Pancreas (tissue), 10 donors: Measurements from ENCODE around the gene RAB36. TPM values are rescaled to one million over a fixed set of nuclear protein-coding genes. Genes with fewer than 3 reads are reported as not detected.
A peak's percentile ranks its signal among the peaks of the same experiment; 100 is the strongest.

Experiments
- ATAC-seq, 4 donors: fragments of 200-7000 bp; cut with Tn5 transposase; one replicate each; pipeline versions ENCODE4 v1.8.0 to v1.9.1; 2020; ENCODE audit warnings: mild to moderate bottlenecking in 4 of 4, moderate library complexity in 4 of 4
- DNase-seq, 6 donors: peaks; one replicate each; pipeline ENCODE4 v3.0.0-alpha.2; 2020
- FAIRE-seq: peaks from 2 replicates; lab custom pipeline; 2012; peaks lifted over from hg19 to GRCh38; lab: Jason Lieb, UNC
- H3K27ac ChIP-seq, 4 donors: fragments of 200-600 bp; sonication (generic); 1 replicate in 3 of 4; 2 replicates in 1 of 4; pipeline versions ENCODE4 v1.5.0 to v1.8.0; 2020
- H3K27me3 ChIP-seq, 4 donors: fragments of 200-600 bp; one replicate each; pipeline ENCODE4 v1.8.0; 2021
- H3K36me3 ChIP-seq, 3 donors: fragments of 200-600 bp; sonication (generic) in 1 of 3; one replicate each; pipeline versions ENCODE4 v1.5.0 to v1.8.0; 2020 to 2021
- H3K4me1 ChIP-seq, 3 donors: fragments of 200-600 bp; one replicate each; pipeline ENCODE4 v1.8.0; 2021
- H3K4me3 ChIP-seq, 4 donors: fragments of 200-600 bp; sonication (generic) in 2 of 4; one replicate each; pipeline versions ENCODE4 v1.5.0 to v1.8.0; 2020 to 2021
- H3K9me3 ChIP-seq, 4 donors: fragments of 200-600 bp; one replicate each; pipeline ENCODE4 v1.8.0; 2021
- CTCF ChIP-seq, 4 donors: fragments of 200-600 bp; sonication (generic) in 3 of 4; IDR thresholded peaks; one replicate each; pipeline versions ENCODE4 v1.5.0 to v1.8.0; 2021; ENCODE audit warnings: antibody characterized with exemption in 4 of 4
- WGBS, 2 donors: extraction: QIAGEN DNeasy Blood & Tissue Kit; methylation state at CpG; one replicate each; pipeline ENCODE4 v1.1.7; 2013; 5-methylcytosine and 5-hydroxymethylcytosine counted together
- intact Hi-C, 3 donors: fragments of 100-400 bp; cut with DNase I; formaldehyde crosslinking; loops; one replicate each; pipeline versions ENCODE4 v1.11.1 to v1.14.2; 2022
- polyA plus RNA-seq, 2 donors: library from polyadenylated mRNA; stranded (reverse); fragments of 200-250 nt; gene quantifications; one replicate each; pipeline ENCODE4 v1.2.3, GENCODE V29; 2013
- total RNA-seq, 6 donors: library from RNA; stranded (reverse); fragmentation: NEBNext Ultra II Directional in 4 of 6; extraction: Animal tissue kit (Norgen Biotek cat#: 25700) in 4 of 6; gene quantifications; one replicate each; pipeline versions ENCODE4 v1.2.1 to v1.2.4, GENCODE V29; 2021 to 2023
- donor health status: healthy with polysubstance abuse.
- donor health status: DM: no; HTN: no; CAD: no; lungs with moderate emphysema.
- donor health status: DM: no; HTN: no; CAD: no.
- donor health status: control.
- donor health status: control.
- donor health status: Bipolar disorder and iron deficiency.
- donor health status: DM: yes; HTN: yes; CAD: no.
- donor health status: DM: no; HTN: no; CAD: no.
- donor health status: DM: no; HTN: no; CAD: no.
- donor health status: DM: yes; HTN: yes; CAD: no.

The RAB36 gene
- total and polyA plus RNA-seq, 8 donors = 1.2 to 7.3 (median 3.1) TPM

- ATAC-seq = no peak
- Histone ChIP-seq H3K9me3 (no peaks in the 10 kb centered on the region), H3K27ac (peak overlapping the region; percentile 69 to 89 (median 78)), H3K4me3 (peak overlapping the region in 2 of 4 donors; percentile 30 to 36), H3K36me3 (no peaks in the 10 kb centered on the region), H3K4me1 (peaks cover under 1 to 15% (median 6%) of the 10 kb centered on the region in 3 donors), H3K27me3 (no peaks in the 10 kb centered on the region)
- intact Hi-C loops = no loop called here
- 61 to 76% methylated on average over 7 to 9 of the region's 9 CpGs for WGBS, 2 donors
- DNase-seq = peak in 1 of 6 donors; percentile 23
- no peak for TF ChIP-seq CTCF (IDR thresholded peaks at IDR 0.05)
- FAIRE-seq = no peak
These were observed 2.7 kb upstream of the RAB36 start for GRCh38 chr22:23142546-23143105.

- Histone ChIP-seq H3K36me3 (no peaks in the 10 kb centered on the region), H3K4me1 (peaks cover 4 to 20% (median 11%) of the 10 kb centered on the region in 3 donors), H3K27me3 (no peaks in the 10 kb centered on the region), H3K4me3 (no peak overlapping the region), H3K27ac (peak overlapping the region in 1 of 4 donors; percentile 69), H3K9me3 (no peaks in the 10 kb centered on the region)
- TF ChIP-seq CTCF (IDR thresholded peaks at IDR 0.05) = no peak
- WGBS, 2 donors = 96 to 100% methylated on average over 1 of the region's 1 CpG
- no peak for ATAC-seq
- FAIRE-seq = no peak
- intact Hi-C loops = no loop called here
- DNase-seq = no peak
These were observed 2.2 kb upstream of the RAB36 start for GRCh38 chr22:23143119-23143518.

- DNase-seq (no peak), FAIRE-seq (no peak), ATAC-seq (no peak)
- no peak for TF ChIP-seq CTCF (IDR thresholded peaks at IDR 0.05)
- H3K27ac ChIP-seq = peak overlapping the region in 3 of 4 donors; percentile 44 to 74 (median 55)
- 82 to 91% methylated on average over 4 of the region's 4 CpGs for WGBS, 2 donors
- intact Hi-C loops = no loop called here
- H3K27me3 ChIP-seq = no peaks in the 10 kb centered on the region
- no peaks in the 10 kb centered on the region for H3K9me3 ChIP-seq
- H3K4me1 ChIP-seq = peaks cover 4 to 23% (median 16%) of the 10 kb centered on the region in 3 donors
- H3K4me3 ChIP-seq = no peak overlapping the region
- no peaks in the 10 kb centered on the region for H3K36me3 ChIP-seq
These were observed 845 bp upstream of the RAB36 start for GRCh38 chr22:23144432-23144831.

- no peak for ATAC-seq
- Histone ChIP-seq H3K9me3 (no peaks in the 10 kb centered on the region), H3K4me1 (peaks cover 4 to 23% (median 16%) of the 10 kb centered on the region in 3 donors), H3K4me3 (peak overlapping the region; percentile 10 to 47 (median 24)), H3K36me3 (no peaks in the 10 kb centered on the region), H3K27me3 (no peaks in the 10 kb centered on the region), H3K27ac (peak overlapping the region; percentile 8 to 60 (median 46))
- no peak for DNase-seq
- FAIRE-seq = no peak
- intact Hi-C loops = no loop called here
- TF ChIP-seq CTCF (IDR thresholded peaks at IDR 0.05) = no peak
- 69 to 86% methylated on average over 2 of the region's 2 CpGs for WGBS, 2 donors
These were observed 697 bp downstream of the RAB36 start for GRCh38 chr22:23145878-23146470.
